ENCODE measurements around the gene RABEP1.

- TF ChIP-seq POLR2A (IDR thresholded peaks at IDR 0.05) = no peak
- TF ChIP-seq CTCF (IDR thresholded peaks at IDR 0.05) = no peak
Observed at GRCh38 chr17:5364156-5364555, 82.1 kb downstream of the RABEP1 start.

All from lower leg skin (tissue), 3 donors.